Stimulated activated CD4-positive, alpha-beta T cell treated with anti-CD3 and anti-CD28 coated beads, Interleukin-4, amount 100 ng/mL, for 48 hours (primary cell): ENCODE measurements around the gene CLDN1.

Experiments
- DNase-seq, 2 donors: peaks; one replicate each; pipeline ENCODE4 v3.0.0-alpha.2; 2020; ENCODE audit warnings: low read depth in 2 of 2

CLDN1 gene, protein sequence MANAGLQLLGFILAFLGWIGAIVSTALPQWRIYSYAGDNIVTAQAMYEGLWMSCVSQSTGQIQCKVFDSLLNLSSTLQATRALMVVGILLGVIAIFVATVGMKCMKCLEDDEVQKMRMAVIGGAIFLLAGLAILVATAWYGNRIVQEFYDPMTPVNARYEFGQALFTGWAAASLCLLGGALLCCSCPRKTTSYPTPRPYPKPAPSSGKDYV

DNA sequence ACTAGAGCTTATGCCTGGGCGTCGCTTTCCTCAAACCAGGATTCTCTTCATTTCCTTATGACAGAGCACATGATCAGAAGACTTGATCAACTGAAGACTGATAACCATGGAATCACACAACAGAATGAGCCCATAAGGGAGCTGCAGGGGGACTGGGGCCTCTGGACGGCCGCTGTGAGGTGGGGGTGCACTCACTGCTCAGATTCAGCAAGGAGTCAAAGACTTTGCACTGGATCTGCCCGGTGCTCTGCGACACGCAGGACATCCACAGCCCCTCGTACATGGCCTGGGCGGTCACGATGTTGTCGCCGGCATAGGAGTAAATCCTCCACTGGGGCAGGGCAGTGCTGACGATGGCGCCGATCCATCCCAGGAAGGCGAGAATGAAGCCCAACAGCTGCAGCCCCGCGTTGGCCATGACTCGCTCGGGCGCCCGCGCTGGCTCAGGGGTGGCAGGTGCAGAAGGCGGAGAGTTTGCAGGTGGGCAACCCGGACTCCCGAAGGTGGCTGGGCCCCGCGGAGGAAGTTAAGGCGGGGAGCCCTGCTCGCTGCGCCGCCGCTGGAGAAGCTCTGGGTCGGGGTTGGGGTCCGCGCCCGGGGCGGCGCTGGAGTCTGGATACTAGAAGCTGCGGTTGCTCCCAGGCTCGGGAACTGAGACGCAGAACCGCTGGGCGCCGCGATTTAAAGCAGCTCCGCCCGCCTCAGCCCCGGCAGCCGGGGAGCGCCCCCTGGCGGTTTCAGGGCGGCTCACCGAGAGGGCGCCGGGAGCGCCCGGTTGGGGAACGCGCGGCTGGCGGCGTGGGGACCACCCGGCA is at the start of gene CLDN1:
Gene CLDN1 (minus strand): TSS at position 658 of the 815 bp plus-strand sequence. CDS start 240 bp downstream, at position 418.
- peak; percentile 55 to 71 for DNase-seq

DNA sequence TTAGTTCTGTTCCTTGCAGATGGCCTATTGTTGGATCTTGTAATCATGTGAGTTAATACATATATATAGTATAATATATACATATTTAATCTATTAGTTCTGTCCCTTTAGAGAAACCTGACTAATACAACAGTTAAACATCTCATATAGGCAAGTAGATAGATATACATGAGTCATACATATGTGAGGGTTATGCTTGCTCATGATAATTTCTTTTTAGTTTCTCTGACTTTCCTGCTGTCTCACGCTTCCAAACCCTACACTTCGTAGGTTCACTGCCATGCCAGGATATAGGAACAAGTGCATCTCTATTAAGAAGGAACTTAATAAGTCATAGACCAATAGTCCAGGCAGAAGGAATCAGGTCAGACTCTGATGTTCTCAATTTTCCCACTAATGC is 48.9 kb upstream of the CLDN1 start:
- DNase-seq: no peak

DNA sequence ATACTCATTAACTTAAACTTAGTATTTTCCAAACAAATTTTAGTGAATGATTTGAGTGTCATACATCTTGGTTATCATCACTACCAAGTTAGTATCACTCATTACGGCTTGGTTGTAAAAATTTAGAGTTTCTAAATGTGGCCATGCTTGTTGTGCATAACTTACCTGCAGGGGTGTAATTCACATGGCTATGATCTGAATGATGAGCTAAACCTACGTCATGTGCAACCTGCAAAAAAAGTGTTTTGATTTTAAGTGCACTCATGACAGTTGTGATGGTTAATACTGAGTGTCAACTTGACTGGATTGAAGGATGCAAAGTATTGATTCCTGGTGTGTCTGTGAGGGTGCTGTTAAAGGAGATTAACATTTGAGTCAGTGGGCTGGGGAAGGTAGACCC is 48.1 kb upstream of the CLDN1 start:
- DNase-seq: no peak

DNA sequence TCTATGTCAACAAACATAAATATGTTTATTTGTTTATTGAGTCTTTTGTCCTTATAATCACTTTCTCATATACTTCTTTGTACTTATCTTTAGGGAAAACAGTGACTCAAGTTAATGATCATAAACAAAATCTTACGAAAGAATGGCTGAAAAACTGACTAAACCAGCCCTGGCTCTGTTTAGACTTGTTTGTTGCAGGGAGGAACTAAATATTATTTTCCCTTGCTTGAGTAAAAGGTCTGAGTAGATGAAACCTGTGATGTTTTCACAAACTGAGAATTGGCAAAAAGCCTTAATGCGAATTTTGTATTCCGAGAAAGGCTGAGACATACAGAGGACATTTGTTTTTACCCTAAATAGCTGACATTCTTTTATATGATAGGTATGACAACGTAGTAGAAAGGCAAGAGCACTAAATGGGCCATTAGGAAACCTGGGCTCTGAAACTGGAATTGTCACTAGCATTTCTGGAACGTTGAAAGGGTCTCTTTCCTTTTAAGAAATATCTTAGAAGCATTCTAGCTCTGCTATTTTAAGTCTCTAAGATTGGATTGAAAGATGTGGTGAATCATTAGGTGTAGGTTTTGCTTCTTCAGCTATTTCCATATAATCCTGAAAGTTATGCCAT is 47.5 kb upstream of the CLDN1 start:
- DNase-seq: no peak

DNA sequence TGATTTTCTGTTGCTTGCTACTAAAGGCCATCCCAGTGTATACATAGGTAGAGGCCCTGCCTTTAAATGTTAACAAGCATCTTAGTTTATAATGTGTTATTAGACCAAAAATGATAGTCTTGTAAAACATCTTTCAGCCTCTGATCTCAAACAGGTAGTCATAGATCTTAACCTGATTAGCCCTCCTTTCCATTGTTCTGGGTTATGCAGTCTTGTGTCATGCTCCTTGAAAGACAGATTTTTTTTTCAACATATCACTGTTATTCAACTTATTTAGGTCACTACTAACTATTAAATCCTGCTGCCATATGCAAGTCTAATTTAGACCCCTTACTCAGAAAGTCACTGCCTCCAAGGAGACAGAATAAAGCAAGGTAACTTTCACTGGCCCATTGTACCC is 46.6 kb upstream of the CLDN1 start:
- no peak for DNase-seq

DNA sequence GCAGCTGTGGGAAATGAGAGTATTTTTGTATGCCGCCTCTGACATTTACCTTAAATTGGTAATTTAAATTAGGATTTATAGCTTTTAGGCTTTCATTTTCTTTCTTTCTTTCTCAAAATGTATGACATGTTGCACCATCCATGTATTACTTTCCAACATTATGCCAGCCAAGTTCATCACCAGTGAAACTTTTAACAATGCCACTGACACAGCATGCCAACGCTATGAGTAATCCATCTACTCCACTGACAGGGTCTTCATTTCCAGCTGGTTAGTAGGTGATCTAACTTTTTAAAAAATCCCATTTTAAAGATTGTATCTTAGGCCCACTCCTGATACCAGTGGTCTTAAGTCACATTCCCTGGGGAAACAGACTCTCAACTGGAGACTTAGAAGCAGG is 43.9 kb upstream of the CLDN1 start:
- DNase-seq: no peak

DNA sequence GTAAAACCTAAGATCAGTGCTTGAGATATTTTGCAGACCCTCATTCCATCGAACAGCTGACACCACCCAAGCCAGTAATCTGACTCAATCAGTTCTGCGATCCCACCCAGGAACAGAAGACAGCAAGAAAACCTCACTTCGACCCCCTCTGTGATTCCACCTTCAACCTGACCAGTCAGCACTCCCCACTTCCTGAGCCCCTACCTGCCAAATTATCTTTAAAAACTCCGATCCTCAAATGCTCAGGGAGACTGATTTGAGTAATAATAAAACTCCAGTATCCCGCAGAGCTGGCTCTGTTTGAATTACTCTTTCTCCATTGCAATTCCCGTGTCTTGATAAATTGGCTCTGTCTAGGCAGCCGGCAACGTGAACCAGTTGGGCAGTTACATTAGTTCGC is 40.0 kb upstream of the CLDN1 start:
- DNase-seq: no peak

DNA sequence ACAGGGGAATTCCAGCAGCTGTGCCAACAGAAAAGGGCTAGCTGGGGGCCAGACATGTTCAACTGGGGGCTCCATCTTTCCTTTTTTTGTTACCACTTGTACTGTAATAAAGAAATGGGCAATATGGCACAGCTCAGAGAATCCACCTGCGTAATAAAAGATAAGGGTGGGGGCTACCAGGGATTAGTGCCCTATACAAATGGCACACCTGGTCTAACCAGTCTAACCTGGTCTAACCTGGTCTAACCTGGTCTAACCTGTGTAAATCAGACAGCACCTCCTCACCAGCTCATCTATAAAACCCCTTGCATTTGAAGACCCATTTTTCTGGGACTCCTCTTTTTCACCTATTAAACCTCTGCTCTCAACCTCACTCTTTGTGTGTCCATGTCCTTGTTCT is 39.5 kb upstream of the CLDN1 start:
- DNase-seq: no peak

DNA sequence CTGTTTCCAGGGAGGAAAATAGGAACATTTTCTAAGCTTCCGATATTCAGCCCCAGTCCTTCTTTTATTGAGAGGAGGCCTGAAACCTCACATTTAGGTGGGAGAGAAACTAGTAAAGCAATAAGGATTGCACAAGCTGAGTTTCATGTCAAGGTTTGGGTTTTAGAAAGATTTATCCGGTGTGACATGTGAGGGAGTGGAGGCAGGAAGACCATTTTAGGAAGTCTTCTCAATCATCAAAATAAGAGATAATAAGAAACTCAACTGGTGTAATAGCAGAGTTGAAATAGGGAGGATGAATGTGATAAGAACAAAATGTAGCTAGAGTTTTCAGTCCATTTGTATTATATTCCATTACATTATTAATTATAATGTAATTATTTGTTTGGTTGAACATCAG is 38.0 kb upstream of the CLDN1 start:
- no peak for DNase-seq

DNA sequence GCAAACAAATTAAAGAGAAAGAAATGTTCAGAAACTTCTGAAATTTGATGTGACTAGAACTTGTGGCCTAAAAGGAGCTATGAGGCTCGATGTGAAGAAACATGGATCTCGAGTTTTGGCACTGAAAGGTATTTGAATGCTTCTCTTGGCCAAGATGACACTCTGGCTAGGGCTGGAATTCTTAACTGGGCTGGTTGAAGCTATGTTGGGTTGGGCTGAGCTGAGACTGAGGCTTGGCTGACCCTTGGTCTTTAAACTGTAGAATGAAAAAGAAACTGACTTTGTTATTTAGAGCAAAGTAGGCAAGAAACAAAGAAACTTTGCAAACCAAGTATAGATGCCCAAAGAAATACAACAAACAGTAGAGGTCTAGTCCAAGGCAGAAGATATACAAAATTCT is 37.6 kb upstream of the CLDN1 start:
- no peak for DNase-seq

DNA sequence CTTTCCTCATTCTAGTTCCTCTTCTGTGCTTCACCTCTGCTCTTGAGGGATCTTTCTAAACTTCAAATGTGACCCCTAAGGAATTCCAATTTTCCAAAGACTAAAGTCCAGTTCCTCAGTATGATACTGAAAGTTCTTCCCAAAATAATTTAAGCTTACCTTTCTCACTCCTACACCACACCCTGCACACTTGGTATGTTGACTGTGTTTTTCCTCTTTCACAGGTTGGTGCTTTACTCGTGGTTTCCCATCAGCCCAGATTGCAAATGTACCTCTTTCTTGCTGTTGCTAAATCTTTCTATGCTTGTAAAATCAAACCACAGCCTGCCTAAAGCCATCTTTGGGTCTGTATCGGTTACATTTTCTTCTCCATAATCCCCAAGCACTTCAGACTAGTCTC is 35.2 kb upstream of the CLDN1 start:
- DNase-seq: no peak

DNA sequence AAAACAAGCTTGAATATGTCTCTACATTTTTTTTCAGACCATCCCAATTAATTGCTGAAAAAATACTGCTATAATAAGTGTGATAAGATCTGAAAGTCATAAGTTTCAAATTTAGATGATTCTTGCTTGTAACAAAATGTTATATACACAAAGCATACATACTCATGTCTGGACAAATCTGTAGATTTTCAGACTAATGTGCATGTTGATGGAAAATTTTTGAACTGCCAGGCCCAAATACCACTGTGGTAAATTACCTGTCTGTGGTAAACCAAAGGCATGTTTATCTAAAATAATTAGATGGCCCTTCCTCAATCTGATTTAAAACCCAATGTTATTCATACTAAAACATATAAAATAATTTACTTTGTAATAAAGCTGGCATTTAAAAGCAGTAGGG is 34.0 kb upstream of the CLDN1 start:
- no peak for DNase-seq

DNA sequence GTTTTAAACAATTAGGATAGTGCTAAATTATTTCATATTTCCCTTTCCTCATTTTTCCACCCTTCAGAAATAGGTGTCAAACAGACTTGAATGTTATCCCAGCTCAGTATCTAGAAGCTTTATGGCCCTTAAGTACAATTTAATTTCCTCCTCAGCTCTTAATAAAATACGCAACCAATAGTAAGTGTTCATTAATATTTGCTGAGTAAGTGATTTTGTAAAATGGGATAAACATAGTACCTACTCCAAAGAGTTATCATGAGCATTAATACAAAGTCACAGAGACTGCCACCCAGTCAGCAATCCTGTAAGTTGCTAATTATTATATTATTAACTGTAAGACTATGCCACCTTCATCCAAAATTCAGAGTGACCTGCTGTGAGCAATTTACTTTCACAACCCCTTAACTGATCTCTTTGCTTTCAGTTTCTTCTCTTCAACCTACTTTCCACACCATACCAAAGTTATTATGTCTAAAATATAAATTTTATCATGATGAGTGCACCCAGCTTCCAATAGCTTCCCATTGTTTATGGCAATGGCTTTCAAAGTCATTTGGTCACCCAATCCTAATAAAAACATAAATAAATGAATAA is 30.7 kb upstream of the CLDN1 start:
- no peak for DNase-seq

DNA sequence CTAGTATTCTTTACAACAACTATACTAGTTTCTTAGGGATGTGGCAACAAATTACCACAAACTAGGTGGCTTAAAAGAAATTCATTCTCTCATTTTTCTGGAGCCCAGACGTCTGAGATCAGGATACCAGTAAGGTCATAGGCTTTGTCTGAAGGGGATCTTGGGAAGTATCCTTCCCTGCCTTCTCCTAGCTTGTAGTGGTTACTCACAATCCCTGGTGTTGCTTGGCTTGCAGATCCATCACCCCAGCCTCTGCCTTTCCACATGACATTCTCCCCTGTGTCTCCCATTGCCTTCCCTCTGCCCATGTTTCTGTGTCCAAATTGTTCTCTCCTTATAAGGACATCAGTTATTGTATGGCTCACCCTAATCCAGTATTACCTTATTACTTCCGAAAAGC is 24.3 kb upstream of the CLDN1 start:
- DNase-seq: no peak

DNA sequence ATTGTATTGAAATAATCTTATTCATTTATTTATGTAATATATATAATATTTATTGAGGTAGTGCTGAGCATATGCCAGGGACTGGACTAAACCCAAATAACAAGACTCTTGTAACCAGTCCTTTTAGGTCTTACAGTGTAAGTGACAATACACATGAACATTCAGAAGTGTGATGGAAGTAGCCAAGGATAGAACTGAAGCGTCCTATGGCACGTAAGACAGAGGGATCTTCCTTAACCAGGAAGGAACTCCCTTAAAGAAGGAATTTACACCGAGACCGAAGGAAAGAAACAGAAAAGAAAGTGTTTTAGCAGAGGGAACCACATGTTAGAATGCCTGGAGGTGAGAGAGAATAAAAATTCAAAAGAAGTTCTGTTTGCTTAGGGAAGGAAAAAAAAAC is 23.6 kb upstream of the CLDN1 start:
- DNase-seq: no peak

DNA sequence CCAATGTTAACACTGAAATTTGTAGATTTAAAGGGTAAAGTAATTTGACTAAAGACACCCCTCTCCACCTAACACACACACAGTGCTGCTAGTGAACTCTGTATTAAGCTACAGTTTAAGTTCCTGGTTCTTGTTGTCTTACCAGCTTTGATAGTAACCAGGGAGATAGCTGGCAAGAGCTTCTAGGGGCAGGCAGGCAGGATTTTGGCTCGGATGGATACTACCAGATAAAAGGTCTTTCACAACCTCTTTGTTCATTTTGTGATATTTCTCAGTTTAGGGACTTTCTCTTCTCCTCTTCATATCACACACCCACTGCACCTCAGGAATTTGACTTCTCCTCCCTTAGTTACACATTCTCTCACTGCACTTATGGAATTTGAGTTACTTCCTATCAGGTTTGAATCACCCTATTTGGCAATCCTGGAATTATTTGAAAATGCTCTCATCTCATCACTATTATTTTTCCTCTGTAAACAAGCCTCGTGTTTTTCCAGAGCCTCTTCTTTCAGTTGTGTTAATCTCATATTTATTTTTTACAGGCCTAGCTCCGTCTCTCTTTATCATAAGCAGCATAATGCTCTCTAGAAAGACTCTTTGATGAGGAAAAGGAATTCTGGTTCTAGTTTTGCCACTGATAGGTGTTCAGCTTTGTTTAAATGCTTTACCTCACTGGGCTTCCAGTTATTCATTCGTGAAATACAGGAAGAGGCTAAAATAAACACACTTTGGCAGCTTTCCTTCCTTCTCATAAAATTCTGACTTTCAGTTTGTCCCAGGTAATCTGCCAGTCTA is 23.0 kb upstream of the CLDN1 start:
- no peak for DNase-seq

DNA sequence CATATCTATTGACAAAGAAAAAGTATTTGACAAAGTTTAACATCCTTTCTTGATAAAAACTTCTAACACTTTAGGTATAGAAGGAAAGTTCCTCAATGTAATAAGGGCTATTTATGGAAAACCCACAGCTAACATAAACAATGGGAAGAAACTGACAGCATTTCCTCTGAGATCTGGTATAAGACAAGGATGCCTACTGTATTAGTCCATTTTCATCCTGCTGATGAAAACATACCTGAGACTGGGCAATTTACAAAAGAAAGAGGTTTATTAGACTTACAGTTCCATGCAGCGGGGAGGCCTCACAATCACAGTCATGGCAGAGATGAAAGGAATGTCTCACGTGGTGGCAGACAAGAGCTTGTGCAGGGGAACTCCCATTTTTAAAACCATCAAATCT is 17.8 kb upstream of the CLDN1 start:
- no peak for DNase-seq

DNA sequence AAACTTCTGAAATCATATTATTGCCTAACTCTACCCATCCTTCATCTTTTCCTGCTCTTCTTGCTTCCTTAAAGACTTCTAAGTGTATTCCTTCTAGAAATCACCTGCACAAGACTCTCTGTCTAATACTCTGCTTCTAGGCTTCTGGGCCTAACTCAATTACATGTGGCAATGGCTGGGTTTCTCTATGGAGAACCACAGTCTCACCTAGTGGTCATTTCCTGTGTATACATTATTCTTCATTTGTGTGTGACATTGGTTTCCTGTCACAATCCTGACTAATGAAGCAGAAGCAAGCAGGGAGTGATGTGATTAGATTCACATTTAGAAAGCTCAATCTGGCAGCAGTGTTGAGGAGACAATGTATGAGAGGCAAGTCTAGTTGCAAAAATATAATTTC is 16.9 kb upstream of the CLDN1 start:
- no peak for DNase-seq

DNA sequence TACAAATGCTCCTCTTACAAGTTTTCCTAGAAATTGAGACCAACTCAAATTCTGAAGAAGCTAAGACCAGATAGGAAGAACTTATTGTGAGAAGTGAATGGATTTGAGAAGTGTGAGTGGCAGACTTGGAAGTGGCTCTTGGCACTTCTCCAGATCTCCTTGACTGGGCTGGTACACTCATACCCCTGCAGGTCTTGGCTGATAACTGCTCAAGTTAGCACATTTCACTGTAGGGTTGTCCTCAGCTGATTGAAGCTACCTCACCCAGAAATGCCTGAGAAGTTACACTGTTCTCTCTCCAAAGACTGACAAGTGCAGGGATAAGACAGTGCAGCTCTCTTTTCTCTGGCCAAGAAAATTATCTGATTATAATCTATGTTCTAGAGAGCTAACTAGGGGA is 16.5 kb upstream of the CLDN1 start:
- DNase-seq: no peak

DNA sequence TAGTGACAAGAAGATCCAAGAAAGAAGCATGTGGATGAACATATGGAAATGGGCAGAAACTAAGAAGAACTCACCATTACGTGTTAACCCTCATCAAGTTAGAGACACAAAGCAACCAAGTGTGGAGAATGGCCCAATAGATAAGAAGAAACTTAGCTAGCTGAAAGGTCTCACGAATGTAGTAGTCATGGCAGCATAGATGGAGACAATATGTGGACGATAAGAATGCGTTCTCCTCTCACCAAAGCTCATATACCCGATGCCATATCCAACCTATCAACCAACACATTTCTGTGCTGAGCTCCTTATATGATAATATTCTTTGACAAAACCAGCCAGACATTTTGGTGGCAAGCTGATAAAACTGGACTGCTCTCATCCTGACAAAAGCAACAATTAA is 15.1 kb upstream of the CLDN1 start:
- no peak for DNase-seq

DNA sequence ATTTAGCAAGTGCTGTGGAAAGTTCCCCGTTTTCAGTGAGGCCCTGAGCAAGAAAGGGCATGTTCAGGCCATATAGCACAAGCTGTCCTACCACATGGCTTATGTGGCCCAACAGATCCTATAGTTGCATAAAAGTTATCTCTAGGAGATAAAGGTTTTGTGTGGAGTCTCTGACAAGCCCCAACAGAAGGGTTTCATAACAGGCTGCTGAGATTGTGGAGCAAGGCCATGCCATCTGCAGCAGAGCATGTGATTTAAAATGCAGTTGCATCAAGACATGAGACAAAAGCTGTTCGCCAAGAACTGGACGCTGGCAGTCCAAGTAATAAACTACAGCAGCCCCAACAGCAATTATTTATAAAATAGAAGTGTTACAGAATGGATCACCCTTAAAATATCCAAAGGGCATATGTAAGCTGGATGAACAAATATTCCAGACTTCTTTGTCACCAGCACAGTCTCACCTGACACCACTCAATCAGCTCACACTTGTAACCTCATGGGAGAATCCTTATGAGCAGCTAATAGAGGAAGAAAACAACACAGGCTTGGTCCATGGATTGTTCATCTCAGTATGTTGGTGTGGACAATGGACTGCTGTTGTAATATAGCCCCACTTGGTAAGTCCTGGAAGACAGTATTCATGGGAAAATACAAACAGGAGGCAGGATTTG is 14.4 kb upstream of the CLDN1 start:
- no peak for DNase-seq
